ENCODE results near the gene MRPL28.
"Not testable (repeated sequence)": the region's sequence is repeated elsewhere in the genome, so short reads cannot be mapped to it uniquely, and the experiment has no call there.

Gene MRPL28

GRCh38 chr16:369275-369865 is 968 bp downstream of the MRPL28 start:
- Histone ChIP-seq H3K4me2 (ENCODE audit: low read length) (peak overlapping the region; percentile 81), H3K9me3 (replicated peaks; ENCODE audit: low read length) (no peaks in the 10 kb centered on the region), H3K9ac (ENCODE audit: low read depth, low read length) (peak overlapping the region; percentile 61), H3K36me3 (ENCODE audit: insufficient read depth, low read length) (peaks cover 43% of the 10 kb centered on the region), H3K4me3 (ENCODE audit: low read length) (peak overlapping the region; percentile 73), H3K27me3 (ENCODE audit: control insufficient read depth, insufficient read depth, low read length) (no peaks in the 10 kb centered on the region), H3K4me1 (ENCODE audit: control insufficient read depth, insufficient read depth, low read length) (peaks cover 17% of the 10 kb centered on the region)

GRCh38 chr16:368388-369158 is 1.8 kb downstream of the MRPL28 start:
- Histone ChIP-seq H3K9me3 (replicated peaks; ENCODE audit: low read length) (no peaks in the 10 kb centered on the region), H3K27me3 (ENCODE audit: control insufficient read depth, insufficient read depth, low read length) (peaks cover 3% of the 10 kb centered on the region), H3K4me3 (ENCODE audit: low read length) (no peak overlapping the region), H3K4me2 (ENCODE audit: low read length) (no peak overlapping the region), H3K4me1 (ENCODE audit: control insufficient read depth, insufficient read depth, low read length) (peaks cover 17% of the 10 kb centered on the region), H3K9ac (ENCODE audit: low read depth, low read length) (no peak overlapping the region), H3K36me3 (ENCODE audit: insufficient read depth, low read length) (peaks cover 40% of the 10 kb centered on the region)

GRCh38 chr16:367333-367903 is 2.9 kb downstream of the MRPL28 start:
- no peak overlapping the region for H3K9ac ChIP-seq (ENCODE audit: low read depth, low read length)
- peaks cover 6% of the 10 kb centered on the region for H3K27me3 ChIP-seq (ENCODE audit: control insufficient read depth, insufficient read depth, low read length)
- no peak overlapping the region for H3K4me2 ChIP-seq (ENCODE audit: low read length)
- peaks cover 17% of the 10 kb centered on the region for H3K4me1 ChIP-seq (ENCODE audit: control insufficient read depth, insufficient read depth, low read length)
- peaks cover 34% of the 10 kb centered on the region for H3K36me3 ChIP-seq (ENCODE audit: insufficient read depth, low read length)
- H3K4me3 ChIP-seq (ENCODE audit: low read length) = no peak overlapping the region
- H3K9me3 ChIP-seq (replicated peaks; ENCODE audit: low read length) = no peaks in the 10 kb centered on the region

- no peak overlapping the region for H3K9ac ChIP-seq (ENCODE audit: low read depth, low read length)
Observed at GRCh38 chr16:366476-366875, 3.9 kb downstream of the MRPL28 start.

GRCh38 chr16:364595-365491 is 5.5 kb downstream of the MRPL28 start:
- Histone ChIP-seq H3K4me3 (ENCODE audit: low read length) (no peak overlapping the region), H3K9ac (ENCODE audit: low read depth, low read length) (no peak overlapping the region), H3K4me2 (ENCODE audit: low read length) (no peak overlapping the region), H3K36me3 (ENCODE audit: insufficient read depth, low read length) (peaks cover 23% of the 10 kb centered on the region), H3K9me3 (replicated peaks; ENCODE audit: low read length) (no peaks in the 10 kb centered on the region), H3K27me3 (ENCODE audit: control insufficient read depth, insufficient read depth, low read length) (peaks cover 6% of the 10 kb centered on the region), H3K4me1 (ENCODE audit: control insufficient read depth, insufficient read depth, low read length) (peaks cover 13% of the 10 kb centered on the region)

More at GRCh38 chr16:366476-366875, 3.9 kb downstream of the MRPL28 start:
- Histone ChIP-seq H3K27me3 (ENCODE audit: control insufficient read depth, insufficient read depth, low read length) (peaks cover 6% of the 10 kb centered on the region), H3K4me3 (ENCODE audit: low read length) (no peak overlapping the region), H3K4me2 (ENCODE audit: low read length) (no peak overlapping the region), H3K36me3 (ENCODE audit: insufficient read depth, low read length) (peaks cover 25% of the 10 kb centered on the region), H3K9me3 (replicated peaks; ENCODE audit: low read length) (no peaks in the 10 kb centered on the region), H3K4me1 (ENCODE audit: control insufficient read depth, insufficient read depth, low read length) (peaks cover 20% of the 10 kb centered on the region)

GRCh38 chr16:363766-364490 is 6.4 kb downstream of the MRPL28 start:
- peaks cover 7% of the 10 kb centered on the region for H3K4me1 ChIP-seq (ENCODE audit: control insufficient read depth, insufficient read depth, low read length)
- H3K4me3 ChIP-seq (ENCODE audit: low read length) = no peak overlapping the region
- no peak overlapping the region for H3K9ac ChIP-seq (ENCODE audit: low read depth, low read length)

GRCh38 chr16:363110-363765 is 7.1 kb downstream of the MRPL28 start:
- Histone ChIP-seq H3K36me3 (ENCODE audit: insufficient read depth, low read length) (peaks cover 20% of the 10 kb centered on the region), H3K9me3 (replicated peaks; ENCODE audit: low read length) (no peaks in the 10 kb centered on the region), H3K4me1 (ENCODE audit: control insufficient read depth, insufficient read depth, low read length) (peaks cover 7% of the 10 kb centered on the region), H3K4me3 (ENCODE audit: low read length) (no peak overlapping the region), H3K27me3 (ENCODE audit: control insufficient read depth, insufficient read depth, low read length) (peaks cover 6% of the 10 kb centered on the region), H3K9ac (ENCODE audit: low read depth, low read length) (no peak overlapping the region), H3K4me2 (ENCODE audit: low read length) (no peak overlapping the region)

More at GRCh38 chr16:363766-364490, 6.4 kb downstream of the MRPL28 start:
- Histone ChIP-seq H3K4me2 (ENCODE audit: low read length) (no peak overlapping the region), H3K27me3 (ENCODE audit: control insufficient read depth, insufficient read depth, low read length) (peaks cover 6% of the 10 kb centered on the region), H3K9me3 (replicated peaks; ENCODE audit: low read length) (no peaks in the 10 kb centered on the region), H3K36me3 (ENCODE audit: insufficient read depth, low read length) (peaks cover 23% of the 10 kb centered on the region)

- not testable (repeated sequence) for H3K9me3 ChIP-seq (replicated peaks; ENCODE audit: low read length); H3K4me3 ChIP-seq (ENCODE audit: low read length); H3K9ac ChIP-seq (ENCODE audit: low read depth, low read length); H3K27me3 ChIP-seq (ENCODE audit: control insufficient read depth, insufficient read depth, low read length); H3K4me1 ChIP-seq (ENCODE audit: control insufficient read depth, insufficient read depth, low read length)
- peaks cover 17% of the 10 kb centered on the region for H3K36me3 ChIP-seq (ENCODE audit: insufficient read depth, low read length)
- H3K4me2 ChIP-seq (ENCODE audit: low read length) = peak overlapping the region; percentile 69
Observed at GRCh38 chr16:362702-362999, 7.7 kb downstream of the MRPL28 start.

- Histone ChIP-seq H3K4me3 (ENCODE audit: low read length) (no peak overlapping the region), H3K4me1 (ENCODE audit: control insufficient read depth, insufficient read depth, low read length) (peaks cover 7% of the 10 kb centered on the region), H3K9ac (ENCODE audit: low read depth, low read length) (no peak overlapping the region)
Observed at GRCh38 chr16:361872-362701, 8.3 kb downstream of the MRPL28 start.

GRCh38 chr16:361341-361871 is 8.9 kb downstream of the MRPL28 start:
- Histone ChIP-seq H3K4me2 (ENCODE audit: low read length) (no peak overlapping the region), H3K36me3 (ENCODE audit: insufficient read depth, low read length) (peaks cover 4% of the 10 kb centered on the region), H3K9me3 (replicated peaks; ENCODE audit: low read length) (no peaks in the 10 kb centered on the region), H3K4me3 (ENCODE audit: low read length) (no peak overlapping the region), H3K9ac (ENCODE audit: low read depth, low read length) (no peak overlapping the region), H3K4me1 (ENCODE audit: control insufficient read depth, insufficient read depth, low read length) (peaks cover 7% of the 10 kb centered on the region), H3K27me3 (ENCODE audit: control insufficient read depth, insufficient read depth, low read length) (peaks cover 6% of the 10 kb centered on the region)

More at GRCh38 chr16:361872-362701, 8.3 kb downstream of the MRPL28 start:
- H3K27me3 ChIP-seq (ENCODE audit: control insufficient read depth, insufficient read depth, low read length) = peaks cover 6% of the 10 kb centered on the region
- H3K9me3 ChIP-seq (replicated peaks; ENCODE audit: low read length) = no peaks in the 10 kb centered on the region
- H3K4me2 ChIP-seq (ENCODE audit: low read length) = peak overlapping the region; percentile 69
- H3K36me3 ChIP-seq (ENCODE audit: insufficient read depth, low read length) = peaks cover 11% of the 10 kb centered on the region

All from skeletal muscle satellite cell (primary cell).